NCI-H187 treated with DMSO at 0.1 percent for 48 hours (cell line): ENCODE results near the gene SCML1.
A peak's percentile ranks its signal among the peaks of the same experiment; 100 is the strongest.

Experiments
- DNase-seq: peaks from one replicate; lab custom pipeline; 2025; lab: John Stamatoyannopoulos, UW

Gene SCML1, protein sequence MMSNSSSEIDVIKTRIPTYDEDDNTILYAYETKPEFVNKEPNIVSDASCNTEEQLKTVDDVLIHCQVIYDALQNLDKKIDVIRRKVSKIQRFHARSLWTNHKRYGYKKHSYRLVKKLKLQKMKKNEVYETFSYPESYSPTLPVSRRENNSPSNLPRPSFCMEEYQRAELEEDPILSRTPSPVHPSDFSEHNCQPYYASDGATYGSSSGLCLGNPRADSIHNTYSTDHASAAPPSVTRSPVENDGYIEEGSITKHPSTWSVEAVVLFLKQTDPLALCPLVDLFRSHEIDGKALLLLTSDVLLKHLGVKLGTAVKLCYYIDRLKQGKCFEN

DNA sequence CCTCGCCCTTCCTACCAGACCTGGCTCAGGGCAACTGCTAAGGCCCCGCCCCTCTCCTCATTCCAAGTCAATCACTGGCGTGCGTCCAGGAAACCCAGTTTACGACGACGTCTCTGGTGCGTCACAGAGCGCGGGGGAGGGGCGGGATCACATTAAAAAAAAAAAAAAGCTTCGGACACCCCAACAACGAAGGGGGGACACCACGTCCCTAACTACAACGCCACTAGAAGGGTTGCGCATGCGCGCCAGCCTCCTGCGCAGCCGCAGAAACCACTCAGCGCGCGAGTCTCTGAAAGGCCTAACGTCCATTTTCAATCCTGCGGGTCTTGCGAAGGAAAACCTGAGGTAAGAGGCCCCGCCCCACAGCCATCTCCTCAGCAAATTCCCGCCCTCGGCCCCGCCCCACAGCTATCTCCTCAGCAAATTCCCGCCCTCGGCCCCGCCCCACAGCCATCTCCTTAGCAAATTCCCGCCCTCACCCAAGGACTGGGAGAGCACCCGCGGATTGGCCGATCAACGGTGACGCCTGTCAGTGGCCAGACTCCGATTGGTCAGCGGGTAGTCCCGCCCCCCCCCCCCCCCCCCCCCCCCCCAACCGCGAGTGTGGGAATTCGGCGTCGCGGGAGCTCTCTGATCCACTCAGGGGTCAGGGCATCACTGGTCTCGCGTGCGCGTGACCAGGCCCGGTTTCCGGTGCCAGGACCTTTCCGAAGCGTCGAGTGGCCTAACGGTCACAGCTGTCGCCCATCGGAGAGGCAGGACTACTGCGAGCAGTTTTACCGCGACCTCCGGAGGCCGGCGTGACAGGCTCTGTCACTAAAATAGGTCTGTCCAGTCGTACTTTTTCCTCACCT, at the start of gene SCML1:
Gene SCML1 (plus strand): TSS at position 638 of the 854 bp plus-strand sequence. CDS start 6,694 bp downstream, outside the sequence.
- DNase-seq, result peak; percentile 76

DNA sequence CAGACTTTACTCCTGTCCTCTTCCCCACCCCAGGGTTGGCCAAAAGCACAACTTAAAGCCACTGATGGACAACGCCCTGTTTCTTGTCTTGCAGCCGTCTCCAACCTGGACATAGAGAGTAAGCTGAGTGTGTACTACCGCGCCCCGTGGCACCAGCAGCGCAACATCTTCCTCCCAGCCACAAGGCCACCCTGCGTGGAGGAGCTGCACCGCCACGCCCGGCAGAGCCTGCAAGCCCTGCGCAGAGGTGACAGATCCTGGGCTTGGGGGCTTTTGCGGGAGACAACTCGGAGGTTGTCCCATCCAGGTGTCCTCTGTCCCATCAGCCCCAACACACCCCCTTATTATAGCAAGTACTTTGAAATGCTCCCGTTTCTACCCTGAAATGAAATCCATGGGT, 49.6 kb upstream of the SCML1 start:
- no peak for DNase-seq

DNA sequence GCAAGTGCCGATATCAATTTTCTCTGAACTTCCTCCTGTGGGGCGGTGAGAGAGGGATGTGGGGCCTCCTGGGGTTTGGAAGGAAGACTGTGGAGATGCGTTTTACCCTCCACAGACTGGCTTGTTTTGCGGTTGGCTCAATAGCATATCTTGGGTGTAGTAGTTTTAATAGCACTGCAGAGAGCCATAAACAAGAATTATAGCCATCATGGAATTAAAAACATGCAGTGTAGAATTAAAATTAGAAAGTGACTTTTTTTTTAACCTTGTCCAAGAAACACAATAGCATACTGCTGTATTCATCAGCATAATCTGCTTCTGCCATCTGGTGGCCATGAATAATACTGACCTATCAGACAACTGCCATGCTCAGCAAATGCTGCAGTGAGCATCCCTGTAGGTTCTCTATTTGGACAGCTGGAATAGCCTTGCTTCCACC, 47.3 kb upstream of the SCML1 start:
- no peak for DNase-seq

DNA sequence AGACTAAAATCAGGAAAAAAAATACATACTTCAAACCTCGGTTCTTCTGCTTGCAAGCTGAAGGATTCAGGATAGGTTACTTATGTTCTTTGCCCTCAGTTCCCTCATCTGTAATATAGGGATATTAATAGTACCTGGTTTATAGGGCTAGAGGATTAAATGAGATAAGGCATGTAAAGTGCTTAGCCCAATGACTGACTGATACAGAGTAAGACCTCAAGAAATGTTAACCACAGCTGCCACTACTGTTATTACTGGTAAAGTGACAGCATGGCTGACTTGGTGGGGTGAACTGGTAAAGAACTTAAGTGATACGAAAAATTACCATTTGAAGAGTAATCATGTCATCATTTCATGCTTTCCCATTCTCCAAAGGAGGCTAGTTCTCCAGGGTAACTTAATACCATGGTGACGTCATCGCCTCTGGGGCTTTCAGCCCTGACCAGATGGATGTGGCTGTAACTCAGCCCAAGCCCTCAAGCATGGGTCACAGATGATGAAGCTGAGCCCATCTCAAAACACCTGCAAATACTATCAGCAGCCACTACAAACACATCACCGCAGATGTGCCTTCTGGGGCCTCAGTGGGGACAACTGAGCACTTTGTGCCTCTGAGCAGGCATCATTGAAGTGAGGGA, 44.5 kb upstream of the SCML1 start:
- peak; percentile 61 for DNase-seq

DNA sequence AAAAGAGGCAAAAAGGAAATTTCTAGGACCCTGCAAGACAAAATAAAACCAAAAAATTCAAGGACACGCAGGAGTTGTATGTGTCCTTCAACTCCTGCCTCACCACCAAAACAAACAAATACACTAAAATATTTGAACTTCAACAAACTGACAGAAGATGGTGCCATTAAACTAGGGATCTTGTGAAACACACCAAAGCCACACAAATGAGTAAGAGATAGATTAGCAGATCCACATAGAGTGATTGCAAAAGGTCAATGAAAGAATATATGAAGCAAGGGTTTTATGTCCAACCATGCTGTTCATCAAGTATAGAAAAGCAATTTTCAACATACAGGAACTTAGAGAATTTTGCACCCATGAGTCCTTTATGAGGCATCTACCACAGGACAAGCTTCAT, 40.1 kb upstream of the SCML1 start:
- DNase-seq, result no peak

- DNase-seq, result no peak
These were observed 36.3 kb upstream of the SCML1 start for GRCh38 chrX:17700976-17701375.

GRCh38 chrX:17703201-17703600, 34.1 kb upstream of the SCML1 start:
- no peak for DNase-seq

GRCh38 chrX:17705211-17705610, 32.1 kb upstream of the SCML1 start:
- DNase-seq, result no peak

GRCh38 chrX:17706676-17707075, 30.6 kb upstream of the SCML1 start:
- DNase-seq, result no peak

- no peak for DNase-seq
These were observed 29.6 kb upstream of the SCML1 start for GRCh38 chrX:17707731-17708130.

DNA sequence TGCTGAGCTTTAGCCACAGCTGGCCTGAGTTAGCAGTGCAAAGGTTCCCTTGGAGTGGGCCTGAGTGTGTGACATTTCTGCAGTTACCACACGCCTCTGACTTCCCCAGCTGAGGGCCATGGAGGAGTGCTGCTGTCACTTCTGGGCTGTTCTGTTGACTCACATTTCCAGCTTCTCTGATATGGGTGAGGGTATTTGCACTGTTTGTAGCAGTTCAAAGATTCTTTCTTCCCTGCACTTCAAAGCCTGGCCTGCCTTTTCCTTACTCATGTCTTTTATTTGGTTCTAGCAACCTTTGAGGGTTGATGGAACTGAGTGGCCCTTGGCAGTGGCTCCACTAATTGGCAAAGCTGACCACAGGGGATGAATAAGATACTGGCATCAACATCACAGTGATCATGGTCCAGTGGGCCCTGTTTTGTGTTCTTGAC, 26.4 kb upstream of the SCML1 start:
- no peak for DNase-seq

DNA sequence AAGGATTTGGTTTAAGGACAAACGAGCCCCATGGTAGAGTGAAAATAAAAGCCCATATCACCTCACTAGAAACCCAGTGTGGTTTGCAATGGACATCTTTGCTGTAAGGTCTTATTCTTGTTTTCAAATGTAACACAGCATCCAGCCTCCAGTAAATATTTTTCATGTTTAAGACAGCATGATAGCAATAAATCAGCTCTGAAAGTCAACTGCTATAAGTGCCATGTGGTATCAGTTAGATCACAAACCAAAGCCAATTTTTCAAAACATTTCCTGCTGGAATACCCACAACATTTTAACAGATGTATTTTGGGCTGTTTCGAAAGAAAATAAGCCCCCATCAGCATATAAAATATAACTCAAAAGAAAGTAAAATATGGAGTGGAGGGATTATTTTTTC, 24.0 kb upstream of the SCML1 start:
- no peak for DNase-seq

- no peak for DNase-seq
These were observed 18.6 kb upstream of the SCML1 start for GRCh38 chrX:17718649-17719165.

DNA sequence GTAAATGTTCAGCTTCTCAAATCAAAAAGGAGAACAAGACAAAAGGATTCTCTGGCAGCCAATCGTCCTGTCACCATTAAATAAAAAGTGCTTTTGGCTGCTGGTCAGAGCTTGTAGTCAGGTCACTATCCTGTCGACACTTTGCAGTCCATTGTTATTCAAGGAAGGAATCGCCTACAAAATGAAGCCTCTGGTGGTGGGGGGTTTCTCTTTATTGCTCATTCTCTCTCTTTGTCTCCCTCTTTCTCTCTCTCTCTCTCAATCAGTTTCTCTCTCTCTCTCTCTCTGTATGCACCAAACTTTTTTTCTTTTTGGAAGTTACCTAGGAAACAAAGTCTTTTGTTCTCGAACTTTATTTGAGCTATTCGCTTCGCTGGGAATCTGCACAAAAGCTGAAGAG, 17.6 kb upstream of the SCML1 start:
- DNase-seq, result no peak

GRCh38 chrX:17721715-17722114, 15.6 kb upstream of the SCML1 start:
- DNase-seq, result no peak

DNA sequence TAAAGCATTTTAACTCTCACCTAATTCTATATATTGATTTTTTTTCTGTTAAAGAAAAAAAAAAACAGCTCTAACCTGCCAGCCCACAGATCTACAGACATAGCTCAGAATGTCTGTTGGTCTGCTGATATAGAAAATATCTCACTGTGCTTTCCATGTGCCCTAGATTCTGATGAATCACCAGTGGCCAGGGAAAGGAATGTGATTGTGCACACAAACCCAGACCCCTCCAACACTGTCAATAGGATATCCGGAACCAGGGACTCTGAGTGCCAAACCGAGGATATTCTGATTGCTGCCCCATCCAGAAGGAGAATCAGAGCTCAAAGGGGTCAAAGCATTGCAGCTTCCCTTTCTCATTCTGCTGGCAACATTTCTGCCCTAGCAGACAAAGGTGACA, 12.1 kb upstream of the SCML1 start:
- DNase-seq, result no peak

GRCh38 chrX:17732138-17732783, 5.0 kb upstream of the SCML1 start:
- DNase-seq, result no peak

DNA sequence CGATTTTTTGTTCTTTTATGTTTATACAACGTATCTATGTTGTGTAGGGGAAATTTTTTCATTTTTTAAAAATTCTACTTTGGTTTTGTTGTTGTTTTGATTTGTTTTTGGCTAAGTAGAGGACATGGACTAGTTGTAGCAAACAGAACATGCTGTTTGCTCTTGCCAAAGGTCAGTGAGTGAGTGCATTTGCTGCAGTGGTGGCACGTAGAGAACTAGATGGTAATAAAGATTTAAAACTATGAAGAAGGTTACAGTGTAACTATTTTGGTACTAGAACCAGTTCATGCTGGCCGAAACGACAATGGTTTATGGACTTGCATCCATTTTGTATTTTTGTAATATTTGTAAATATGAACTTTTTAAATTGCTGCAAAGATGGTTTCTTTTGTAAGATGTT, 1.9 kb upstream of the SCML1 start:
- DNase-seq, result no peak

DNA sequence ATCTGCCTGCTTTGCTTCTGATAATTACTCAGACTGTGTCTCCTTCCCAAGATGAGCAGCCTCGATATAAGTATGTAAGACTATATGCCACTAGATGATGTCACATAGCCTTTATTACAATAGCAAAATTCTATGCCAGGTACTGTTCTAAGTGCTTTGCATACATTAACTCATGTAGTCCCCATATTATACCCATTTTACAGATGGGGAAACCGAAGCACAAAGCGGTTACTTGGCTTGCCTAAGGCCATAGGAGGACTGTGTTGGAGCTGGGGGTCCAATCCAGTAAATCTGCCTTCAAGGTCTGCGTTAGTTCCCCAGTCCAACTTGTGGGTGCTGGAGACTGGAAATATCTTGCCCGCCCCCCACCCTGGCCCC, 826 bp upstream of the SCML1 start:
- DNase-seq, result no peak

DNA sequence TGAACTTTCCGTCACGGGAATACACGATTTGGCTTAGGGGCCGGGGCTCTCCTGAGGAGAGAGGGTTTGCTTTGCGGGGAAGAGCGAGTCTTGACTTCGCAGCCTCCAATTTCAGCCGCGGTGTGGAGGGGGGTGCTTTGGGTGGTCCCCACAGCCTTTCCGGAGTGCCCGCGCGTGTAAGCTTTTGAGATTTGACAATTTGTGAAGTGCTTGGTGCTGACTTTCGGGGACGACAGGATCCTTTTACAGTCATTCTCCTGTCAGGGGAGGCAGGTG, 355 bp downstream of the SCML1 start:
- no peak for DNase-seq

DNA sequence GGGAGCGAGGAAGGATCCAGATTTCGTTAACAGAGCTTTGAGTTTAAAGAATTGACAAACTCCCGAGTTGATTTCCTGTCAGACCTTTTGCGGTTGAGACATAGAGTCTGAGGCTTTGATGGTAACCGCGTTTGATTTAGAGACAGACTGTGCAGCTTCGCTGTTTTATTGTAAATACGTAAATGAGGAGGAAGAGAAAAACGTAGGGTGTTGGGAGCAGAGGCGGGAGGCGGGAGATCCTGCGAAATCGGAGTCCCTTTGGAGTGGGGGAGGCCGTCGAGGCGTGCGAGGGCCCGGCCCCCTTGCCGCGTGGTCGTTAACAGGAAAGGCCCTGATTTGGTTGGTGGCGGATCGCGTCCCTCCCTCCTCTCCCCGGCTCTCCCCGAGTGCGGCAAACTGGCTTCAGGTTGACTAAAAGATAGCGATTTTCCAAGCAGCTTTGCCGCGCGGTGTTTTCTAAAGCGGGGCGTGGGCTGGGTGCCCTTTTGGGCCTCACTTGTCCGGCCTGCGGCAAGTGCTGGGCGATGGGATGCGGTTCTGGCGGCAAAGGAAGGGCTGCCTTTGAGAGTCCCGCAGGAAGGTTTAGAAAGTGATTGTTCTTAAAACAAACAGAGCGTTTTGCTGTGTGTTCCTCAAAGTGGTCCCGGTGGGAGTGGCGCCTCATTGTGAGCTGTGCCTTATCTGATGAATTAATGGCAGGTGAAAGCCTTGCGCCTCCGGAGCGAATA, 857 bp downstream of the SCML1 start:
- no peak for DNase-seq
